NCI-H1048 (cell line): ENCODE measurements around the gene MC3R.
"Not testable (repeated sequence)": the region's sequence is repeated elsewhere in the genome, so short reads cannot be mapped to it uniquely, and the experiment has no call there.

Source experiments
- DNase-seq: peaks from one replicate; lab custom pipeline; 2025; lab: John Stamatoyannopoulos, UW

MC3R gene

DNA sequence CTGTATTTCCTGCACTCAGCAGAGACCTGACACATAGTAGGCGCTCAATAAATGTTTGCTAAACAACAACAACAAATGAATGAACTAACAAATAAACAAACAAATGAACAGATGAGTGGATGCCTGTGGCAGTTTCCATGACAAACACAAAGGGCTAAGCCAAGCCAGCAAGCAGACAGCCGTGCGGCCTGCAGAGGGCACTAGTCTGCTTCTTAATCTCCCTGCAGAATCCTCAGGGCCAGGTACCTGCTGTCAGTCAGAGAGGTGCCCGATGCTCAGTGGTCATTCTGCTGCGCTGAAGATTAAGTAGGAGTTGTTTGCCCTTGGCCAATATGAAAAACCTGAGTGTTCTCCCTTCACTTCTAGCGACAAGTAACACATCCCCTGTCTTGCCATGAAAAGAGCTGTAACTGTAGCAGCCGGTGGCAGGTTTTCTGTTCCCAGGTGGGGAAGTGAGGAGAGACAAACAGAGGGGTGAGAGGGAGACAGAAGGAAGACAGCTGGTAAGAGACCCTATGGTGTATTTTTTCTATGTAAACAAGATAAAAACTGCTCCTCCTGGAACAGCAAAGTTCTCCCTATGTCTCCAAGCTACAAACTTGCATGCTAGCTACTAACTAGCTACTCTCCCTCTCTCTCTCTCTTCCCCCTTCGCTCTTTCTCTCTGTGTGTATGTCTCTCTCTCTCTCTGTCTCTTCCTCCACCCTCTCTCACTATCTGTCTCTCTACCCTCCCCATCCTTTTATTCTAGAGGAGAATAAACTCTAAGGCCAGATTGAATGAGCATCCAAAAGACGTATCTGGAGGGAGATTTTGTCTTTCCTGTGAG, at the start of gene MC3R:
Gene MC3R, plus strand, starts transcription at position 779 of the 829 bp plus-strand sequence. CDS start 112 bp downstream, outside the sequence.
- DNase-seq, result peak; percentile 1

DNA sequence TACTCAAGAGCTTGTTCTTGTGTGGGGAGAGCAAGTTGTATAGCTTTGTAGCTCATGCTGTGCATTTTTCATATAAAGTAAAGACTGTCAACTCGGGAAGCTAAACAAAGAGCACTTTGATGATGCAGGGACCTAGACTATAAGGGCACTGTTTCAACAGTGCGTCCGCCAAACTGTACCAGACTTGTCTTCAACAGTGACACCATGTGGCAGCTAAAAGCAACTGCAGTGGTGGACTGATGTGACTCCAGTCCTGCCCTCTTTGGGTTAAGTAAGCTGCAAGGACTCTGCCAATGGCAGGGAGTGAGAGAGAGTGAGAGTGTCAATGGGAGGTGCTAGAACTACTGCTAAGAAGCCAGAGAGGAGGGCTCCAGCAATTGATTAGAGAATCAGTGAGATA, 48.1 kb upstream of the MC3R start:
- DNase-seq, result no peak

DNA sequence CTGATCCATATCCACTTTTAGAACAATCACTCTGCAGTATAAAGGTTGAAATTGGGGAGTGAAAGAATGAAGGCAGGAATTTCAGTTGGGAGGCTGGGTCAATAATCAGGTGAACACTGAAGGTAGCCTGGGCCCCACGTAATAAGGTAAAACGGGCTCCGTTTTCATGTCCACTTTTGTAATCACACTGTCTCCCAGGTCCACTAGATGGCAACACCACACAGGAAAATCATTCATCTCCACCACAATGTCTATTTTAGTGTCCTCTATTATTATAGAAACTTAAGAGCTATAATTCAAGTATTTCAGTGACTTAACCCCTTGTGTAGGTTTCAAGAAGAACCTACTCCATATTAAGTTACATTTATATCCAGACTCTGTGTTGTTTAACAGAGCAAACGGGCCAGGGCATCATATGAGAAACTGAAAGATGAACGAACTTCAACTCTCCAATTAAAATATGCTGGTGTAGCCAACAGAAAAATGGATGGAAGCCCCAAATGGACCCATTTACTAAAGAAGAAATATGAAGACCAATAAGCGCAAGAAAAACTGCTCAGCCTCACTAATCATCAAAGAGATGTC, 45.9 kb upstream of the MC3R start:
- DNase-seq, result no peak

DNA sequence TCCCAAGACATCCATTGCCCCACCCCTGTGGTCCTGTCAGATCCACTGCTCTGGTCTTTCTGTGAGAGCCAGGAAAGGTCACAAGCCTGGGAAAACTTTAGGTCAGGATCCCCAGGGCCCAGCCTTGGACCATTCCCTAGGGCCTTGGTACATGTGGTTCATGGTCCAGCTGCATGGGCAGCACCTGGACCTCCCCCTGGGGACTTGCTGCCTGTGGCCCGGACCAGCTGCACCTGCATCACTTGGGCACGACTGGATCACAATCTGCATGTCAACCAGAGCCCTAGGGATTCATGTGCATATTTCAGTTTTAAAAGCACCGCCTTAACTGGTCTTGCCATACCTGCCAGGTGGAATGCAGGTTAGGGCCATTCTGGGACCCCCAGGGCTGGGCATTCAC, 44.3 kb upstream of the MC3R start:
- DNase-seq, result no peak

DNA sequence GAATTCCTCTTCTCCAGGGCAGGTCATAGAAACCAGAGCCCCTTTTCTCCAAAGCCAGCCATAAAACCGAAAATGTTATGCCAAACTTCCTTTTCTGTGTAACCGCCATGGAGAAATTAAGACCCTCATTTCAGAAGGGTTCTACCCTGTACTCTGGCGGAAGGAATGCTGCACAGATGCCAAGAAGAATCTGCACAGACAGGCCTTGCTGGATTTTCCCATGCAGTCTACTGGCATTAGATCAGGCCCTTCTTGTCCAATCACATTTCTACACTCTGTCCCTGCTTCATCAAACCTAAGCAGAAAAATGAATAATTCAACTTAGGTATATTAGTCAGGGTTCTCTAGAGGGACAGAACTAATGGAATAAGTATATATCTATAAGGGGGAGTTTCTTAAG, 43.2 kb upstream of the MC3R start:
- DNase-seq, result no peak

DNA sequence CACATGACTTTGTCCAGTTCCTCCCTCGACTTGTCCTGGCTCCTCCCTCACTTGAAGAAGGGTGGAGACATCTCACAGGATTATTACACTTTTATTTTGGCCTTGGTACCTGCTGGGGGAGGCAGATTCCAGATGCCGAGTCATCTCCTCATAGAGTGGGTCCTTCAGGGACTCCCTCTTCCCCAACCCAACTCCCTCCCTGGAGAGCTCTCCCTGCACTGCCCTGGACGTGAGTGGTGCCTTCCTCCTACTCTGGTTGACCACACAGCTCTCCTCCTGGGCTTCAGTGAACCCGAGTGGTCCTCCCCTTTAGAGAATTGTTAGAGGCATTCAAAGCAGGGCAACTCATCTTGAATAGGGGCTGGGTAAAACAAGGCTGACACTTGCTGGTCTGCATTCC, 40.9 kb upstream of the MC3R start:
- no peak for DNase-seq

DNA sequence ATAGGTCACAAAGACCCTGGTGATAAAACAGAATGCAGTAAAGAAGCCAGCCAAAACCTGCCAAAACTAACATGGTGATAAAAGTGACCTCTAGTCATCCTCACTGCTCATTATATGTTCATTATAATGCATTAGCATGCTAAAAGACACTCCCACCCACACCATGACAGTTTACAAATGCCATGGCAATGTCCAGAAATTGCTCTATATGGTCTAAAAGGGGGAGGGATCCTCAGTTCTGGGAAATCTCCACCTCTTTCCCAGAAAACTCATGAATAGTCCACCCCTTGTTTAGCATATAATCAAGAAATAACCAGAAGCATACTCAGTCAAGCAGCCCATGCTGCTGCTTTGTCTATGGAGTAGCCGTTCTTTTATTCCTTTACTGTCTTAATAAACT, 40.4 kb upstream of the MC3R start:
- no peak for DNase-seq

DNA sequence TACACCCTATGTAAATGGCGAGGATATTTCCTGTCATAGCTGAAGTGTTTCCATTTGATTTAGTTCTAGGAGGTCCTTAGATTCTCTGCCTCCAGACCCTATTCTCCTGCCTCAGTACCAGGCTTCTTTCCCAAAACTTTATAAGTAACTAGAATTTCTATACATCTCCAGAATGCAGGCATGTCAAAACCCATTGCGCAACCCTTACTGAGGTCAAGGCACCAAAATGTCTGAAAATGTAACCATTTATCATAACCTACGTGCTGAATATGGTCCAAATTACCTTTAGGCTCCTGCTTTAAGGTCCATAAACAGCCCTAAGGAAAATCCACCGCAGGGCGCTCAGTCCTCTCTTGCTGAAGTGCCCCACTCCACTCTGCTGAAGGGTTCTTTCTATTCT, 37.5 kb upstream of the MC3R start:
- no peak for DNase-seq

DNA sequence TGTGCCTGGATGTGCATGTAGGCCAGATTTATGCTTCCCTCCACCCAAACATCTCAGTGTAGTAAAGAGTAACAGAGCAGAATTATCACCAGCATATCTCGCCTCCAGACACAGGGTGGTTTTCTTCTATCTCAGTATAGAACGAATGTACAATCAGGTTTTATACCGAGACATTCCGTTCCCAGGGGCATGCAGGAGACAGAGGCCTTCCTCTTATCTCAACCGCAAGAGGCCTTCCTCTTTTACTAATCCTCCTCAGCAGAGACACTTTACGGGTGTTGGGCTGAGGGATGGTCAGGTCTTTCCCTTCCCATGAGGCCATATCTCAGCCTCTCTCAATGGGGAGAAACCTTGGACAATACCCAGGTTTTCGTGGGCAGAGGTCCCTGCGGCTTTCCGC, 36.4 kb upstream of the MC3R start:
- no peak for DNase-seq

DNA sequence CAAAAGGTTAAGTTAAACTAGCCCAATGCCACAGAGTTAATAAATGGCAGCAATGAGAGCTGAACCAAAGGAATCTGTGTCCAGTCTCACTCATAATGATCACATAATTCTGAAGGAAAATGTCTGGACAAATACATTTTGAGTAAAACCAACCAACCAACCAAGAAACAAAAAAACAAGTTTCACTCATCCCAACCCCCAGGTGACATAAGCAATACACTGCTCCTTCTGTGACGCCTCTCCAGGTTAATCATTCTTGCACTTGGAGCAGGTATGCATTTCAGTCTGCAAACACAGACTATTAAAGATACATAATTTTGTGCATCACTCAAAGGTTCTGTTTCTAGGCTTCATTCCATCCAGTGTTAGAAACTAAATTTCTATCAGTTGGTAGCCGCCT, 35.2 kb upstream of the MC3R start:
- DNase-seq, result no peak

DNA sequence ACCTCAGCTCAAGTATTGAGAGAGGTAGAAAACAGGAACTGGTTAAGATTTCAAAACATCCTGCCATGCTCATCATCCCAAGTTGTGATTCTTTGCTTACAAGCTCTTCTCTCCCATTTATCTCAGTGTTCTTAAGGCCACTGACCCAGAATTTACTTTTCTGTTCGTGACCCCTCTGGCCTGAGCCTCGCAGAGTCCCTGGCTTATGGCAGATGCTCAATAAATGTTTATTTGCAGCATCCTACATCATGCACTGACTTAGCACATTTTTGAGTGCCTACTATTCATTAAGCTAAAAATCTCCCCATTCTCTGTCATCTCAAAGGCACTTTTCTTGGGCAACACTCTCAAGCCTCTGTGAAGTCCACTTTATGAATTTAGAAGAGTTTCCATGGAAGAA, 33.4 kb upstream of the MC3R start:
- no peak for DNase-seq

DNA sequence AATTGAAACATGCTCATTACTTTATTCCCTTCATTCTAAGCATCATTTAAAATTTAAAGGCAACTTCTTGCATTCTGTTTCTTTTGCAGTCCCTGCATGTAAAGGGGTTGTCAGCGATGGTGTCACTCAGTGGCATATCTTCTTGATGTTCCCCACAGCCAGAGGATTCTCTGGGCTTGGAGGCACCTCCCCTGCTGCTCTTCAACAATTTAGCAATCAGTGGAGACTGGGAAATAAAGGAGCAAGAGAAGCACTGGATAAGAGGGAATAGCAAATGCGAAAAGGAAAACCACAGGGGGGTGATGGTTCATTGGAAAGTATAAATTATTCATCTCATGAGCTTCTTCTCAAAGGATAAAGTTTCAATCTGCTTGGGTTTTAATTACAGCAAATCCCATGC, 30.7 kb upstream of the MC3R start:
- DNase-seq, result no peak

DNA sequence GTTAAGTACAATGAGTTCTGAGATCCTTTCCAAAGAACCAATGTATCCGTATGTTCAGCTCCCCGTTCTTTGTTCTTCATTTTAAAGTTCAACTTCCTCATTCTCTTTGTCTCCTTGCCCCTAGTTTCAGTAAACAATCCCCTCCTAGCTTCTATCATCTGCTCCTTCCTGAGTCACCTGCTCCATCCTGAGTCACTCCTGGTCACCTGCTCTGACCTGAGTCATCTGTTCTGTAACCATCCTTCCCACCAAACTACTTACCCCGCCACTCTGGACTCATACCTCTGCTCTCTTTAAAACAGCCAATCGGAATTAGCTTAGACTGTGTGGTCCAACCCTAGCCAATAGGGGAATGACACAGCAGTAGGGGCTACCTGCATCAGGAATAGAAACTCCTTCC, 27.3 kb upstream of the MC3R start:
- DNase-seq, result not testable (repeated sequence)

DNA sequence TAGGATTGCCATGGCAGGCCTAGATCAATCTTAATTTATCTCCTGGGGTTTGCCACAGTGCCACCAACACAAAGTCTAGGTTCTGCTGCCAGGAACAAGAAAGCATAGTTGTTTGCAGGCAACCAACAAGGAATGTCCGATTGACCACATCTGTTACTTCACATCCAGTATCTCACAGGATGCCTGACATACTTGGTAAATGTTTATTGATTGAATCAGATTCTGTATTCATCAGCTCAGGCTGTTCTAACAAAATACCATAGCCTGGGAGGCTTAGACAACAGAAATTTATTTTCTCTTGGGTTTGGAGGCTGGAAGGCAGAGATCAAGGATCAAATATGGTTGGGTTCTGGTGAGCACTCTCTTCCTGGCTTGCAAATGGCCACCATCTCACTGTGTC, 26.3 kb upstream of the MC3R start:
- no peak for DNase-seq

DNA sequence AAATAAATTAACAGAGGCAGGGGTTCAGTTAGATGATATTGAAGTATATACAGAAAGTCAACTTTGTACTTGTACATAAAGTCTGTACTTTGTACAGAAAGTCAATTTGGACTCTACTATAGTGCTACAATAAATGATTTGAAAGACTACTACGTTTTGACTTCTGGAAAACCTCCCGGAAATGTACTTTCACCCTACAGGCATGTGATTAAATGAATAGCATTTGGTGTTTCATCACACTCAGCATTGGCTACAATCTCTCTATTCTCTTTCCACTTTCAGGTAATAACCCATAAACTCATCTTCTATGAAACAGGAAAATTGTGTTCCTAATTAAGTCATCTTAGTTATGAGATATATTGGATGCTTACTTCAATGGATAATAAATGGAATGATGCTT, 25.6 kb upstream of the MC3R start:
- DNase-seq, result no peak

DNA sequence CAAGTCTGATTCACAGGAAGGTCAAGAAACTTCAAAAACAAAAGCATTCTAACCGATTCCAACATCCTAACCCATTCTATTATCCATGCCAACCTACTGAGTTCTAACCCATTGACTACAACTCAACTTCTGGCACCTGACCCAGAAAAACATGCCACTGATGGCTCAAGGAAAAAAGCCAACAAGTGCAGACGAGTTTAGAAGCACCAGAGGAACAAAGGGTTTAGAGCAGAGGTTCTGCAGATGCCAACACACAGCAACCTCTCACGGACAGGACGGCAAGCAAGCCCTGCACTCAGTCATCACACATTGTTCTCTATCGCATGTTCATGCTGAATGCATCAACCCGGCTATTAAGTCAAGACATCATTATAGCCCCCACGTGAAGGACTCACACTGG, 25.2 kb upstream of the MC3R start:
- DNase-seq, result no peak

DNA sequence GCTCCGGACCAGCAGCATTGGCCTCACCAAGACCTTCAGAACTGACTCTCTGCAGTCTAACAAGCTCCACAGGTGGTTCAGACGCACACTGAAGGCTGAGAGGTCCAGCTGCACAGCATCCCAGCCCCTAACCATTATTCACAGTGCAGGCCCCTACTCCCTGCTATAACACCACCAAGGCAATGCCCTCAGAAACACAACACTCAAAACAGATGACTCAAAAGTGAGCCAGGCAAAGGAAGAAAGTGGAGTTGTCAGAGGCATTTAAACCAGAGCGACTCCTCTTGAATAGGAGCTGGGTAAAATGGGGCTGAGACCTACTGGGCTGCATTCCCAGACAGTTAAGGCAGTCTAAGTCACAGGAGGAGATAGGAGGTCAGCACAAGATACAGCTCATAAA, 20.5 kb upstream of the MC3R start:
- no peak for DNase-seq

DNA sequence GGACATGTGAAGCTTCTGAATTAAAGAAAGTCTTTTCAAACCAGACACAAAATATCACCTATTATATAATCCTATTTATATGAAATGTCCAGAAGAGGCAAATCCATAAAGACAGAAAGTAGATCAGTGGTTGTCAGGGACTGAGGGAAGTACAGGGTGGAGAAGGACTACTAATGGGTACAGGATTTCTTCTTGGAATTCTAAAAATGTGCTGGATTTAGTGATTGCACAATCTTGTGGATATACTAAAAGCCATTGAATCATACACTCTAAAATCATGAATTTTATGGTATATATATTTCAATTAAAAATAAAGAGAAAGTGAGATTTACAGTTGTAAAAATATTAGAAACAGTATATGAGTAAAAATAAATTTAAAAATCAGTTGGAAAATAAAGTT, 18.7 kb upstream of the MC3R start:
- DNase-seq, result no peak

DNA sequence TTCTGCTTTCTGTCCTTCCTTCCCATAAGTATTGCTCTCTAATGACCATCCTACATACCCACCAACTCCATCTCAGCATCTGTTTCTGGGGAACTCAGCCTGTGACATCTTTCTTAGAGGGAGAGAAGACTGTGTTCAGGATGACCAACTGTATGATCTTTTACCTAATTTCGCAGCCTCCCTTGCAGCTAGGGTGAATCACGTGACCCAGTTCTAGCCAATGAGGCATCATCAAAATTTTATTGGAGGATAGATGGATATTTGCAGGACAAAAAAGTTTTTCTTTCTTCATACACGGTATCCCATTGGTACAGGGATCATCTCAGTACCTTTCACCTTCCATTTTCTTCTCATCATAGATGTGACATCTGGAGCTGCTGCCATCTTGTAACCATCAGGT, 14.4 kb upstream of the MC3R start:
- DNase-seq, result no peak

DNA sequence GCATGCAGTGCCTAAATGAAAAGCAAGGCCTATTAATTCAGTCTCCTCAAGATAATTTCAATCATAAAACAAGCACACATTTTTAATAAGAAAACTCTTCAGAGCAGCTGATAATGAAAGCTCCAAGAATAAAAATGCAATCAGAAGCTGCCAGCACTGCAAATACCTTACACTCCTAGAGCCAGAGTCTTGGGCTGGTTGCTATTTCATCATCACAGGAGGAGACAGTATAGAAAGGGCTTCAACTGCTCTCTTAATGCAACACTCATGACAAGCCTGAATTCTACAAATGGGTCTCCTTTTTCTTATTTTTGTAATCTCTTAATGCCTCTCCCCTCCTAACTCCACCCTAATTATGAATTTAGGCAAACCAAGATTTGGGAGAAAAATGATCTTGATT, 11.2 kb upstream of the MC3R start:
- no peak for DNase-seq

DNA sequence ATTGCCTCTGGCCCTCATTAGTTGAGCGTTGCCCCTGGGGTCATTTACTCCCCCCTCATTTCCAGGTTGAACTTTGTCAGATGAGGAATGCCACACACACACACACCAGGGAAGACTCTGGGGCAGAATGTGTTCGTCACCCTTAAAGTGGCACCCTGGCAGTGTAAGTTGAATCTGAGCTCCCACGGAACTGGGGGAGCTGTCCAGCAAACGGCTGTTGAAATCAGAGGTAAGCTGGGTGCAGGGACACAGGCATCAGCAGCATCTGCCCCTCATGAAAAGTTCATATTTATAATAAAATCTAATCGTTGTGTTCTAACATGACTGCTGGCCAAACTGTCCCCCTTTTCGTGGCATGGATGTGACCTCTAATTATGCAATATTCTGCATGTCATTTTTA, 4.3 kb upstream of the MC3R start:
- DNase-seq, result no peak

DNA sequence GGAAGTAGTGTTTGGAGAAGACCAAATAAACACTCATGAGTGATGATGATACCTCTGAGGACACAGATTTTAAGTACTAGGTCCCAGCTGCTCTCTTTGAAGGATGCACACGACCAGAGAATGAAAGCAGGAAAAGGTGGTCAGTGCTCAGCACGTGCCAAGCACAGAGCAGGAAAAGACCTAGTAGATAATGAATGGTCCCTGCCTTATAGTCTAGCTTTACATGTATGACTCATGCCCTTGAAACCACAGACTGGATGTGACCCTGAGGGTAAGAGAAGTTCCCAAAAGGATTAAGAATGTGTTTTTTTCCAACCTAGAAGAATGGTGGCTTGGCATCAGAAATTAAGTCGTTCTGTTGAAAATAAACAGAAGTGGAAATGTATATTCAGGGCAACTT, 2.8 kb upstream of the MC3R start:
- DNase-seq, result no peak

DNA sequence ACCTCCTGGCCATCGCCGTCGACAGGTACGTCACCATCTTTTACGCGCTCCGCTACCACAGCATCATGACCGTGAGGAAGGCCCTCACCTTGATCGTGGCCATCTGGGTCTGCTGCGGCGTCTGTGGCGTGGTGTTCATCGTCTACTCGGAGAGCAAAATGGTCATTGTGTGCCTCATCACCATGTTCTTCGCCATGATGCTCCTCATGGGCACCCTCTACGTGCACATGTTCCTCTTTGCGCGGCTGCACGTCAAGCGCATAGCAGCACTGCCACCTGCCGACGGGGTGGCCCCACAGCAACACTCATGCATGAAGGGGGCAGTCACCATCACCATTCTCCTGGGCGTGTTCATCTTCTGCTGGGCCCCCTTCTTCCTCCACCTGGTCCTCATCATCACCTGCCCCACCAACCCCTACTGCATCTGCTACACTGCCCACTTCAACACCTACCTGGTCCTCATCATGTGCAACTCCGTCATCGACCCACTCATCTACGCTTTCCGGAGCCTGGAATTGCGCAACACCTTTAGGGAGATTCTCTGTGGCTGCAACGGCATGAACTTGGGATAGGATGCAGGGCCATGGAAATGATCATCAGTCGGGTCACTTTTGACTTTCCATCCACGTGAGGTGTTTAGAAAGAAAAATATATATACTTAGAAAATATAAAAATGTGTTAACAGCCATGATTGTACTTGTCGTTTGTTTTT, 868 bp downstream of the MC3R start:
- DNase-seq, result no peak
